Ovary (tissue), 3 donors: Measurements from ENCODE around the gene KRTAP10-2.

Experiments
- CTCF ChIP-seq, 3 donors: fragments of 450-650 bp in 2 of 3; fragments of 200-600 bp in 1 of 3; IDR thresholded peaks; one replicate each; pipeline versions ENCODE4 v1.5.1 to v1.8.0; 2016 to 2022; ENCODE audit warnings: antibody characterized with exemption in 3 of 3, mild to moderate bottlenecking in 1 of 3
- EP300 ChIP-seq: sonication (generic); formaldehyde crosslinking; IDR thresholded peaks from one replicate; pipeline ENCODE4 v1.6.1; 2017; ENCODE audit warnings: antibody characterized with exemption
- POLR2A ChIP-seq: fragments of 450-650 bp; IDR thresholded peaks from one replicate; pipeline ENCODE4 v1.6.1; 2017; ENCODE audit warnings: antibody characterized with exemption, mild to moderate bottlenecking, moderate library complexity
- donor health status: DM: no; HTN: no; CAD: no.

DNA sequence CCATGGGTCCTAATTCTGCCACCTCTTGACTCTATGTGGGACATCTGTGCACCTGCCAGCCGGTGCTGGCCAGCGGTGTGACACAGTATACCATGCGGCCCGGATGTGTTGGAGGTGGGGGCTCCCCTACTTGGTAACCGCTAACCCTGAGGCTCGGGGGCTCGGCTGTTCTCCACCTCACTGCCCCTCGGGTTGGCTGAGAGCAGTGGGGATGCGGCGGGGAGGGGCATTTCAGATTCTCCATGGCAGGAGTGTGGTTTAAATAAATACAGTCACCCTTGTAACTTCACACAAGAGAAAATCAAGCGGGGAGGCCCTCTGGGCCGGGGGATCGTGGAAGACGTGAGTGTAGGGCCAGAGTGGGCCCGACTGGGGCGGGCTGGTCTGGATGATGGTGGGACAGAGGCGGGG, 22.3 kb downstream of the KRTAP10-2 start:
- TF ChIP-seq CTCF (IDR thresholded peaks at IDR 0.05) (no peak), POLR2A (no peak), EP300 (no peak)
